MM.1S (cell line): ENCODE data around the gene ASB10.

Source experiments
- DNase-seq: peaks from one replicate; pipeline ENCODE4 v3.0.0-alpha.2; 2015
- H2AFZ ChIP-seq: fragments of 300-600 bp; sonication (generic); 2 replicates; pipeline ENCODE4 v1.6.0; 2016; ENCODE audit warnings: antibody characterized with exemption, low read length
- H3F3A ChIP-seq: fragments of 300-600 bp; sonication (generic); 2 replicates; pipeline ENCODE4 v1.6.1; 2016; ENCODE audit warnings: mild to moderate bottlenecking, antibody characterized with exemption, low read length, moderate library complexity, mixed read lengths; ENCODE audit not compliant: insufficient read depth
- H3K27ac ChIP-seq: fragments of 300-600 bp; sonication (generic); 2 replicates; pipeline ENCODE4 v1.5.1; 2016; ENCODE audit warnings: mild to moderate bottlenecking, low read length
- H3K27me3 ChIP-seq: fragments of 300-600 bp; sonication (generic); replicated peaks from 2 replicates; pipeline ENCODE4 v1.6.0; 2016; ENCODE audit warnings: low read length; ENCODE audit not compliant: insufficient read depth
- H3K36me3 ChIP-seq: fragments of 300-600 bp; sonication (generic); replicated peaks from 2 replicates; pipeline ENCODE4 v1.6.1; 2016; ENCODE audit warnings: mild to moderate bottlenecking, low read length, mixed read lengths; ENCODE audit not compliant: insufficient read depth
- H3K4me1 ChIP-seq: fragments of 300-600 bp; sonication (generic); 2 replicates; pipeline ENCODE4 v1.6.1; 2016; ENCODE audit warnings: low read length, mixed read lengths
- H3K4me2 ChIP-seq: fragments of 300-600 bp; sonication (generic); 2 replicates; pipeline ENCODE4 v1.6.0; 2016; ENCODE audit warnings: low read depth, low read length
- H3K4me3 ChIP-seq: fragments of 300-600 bp; sonication (generic); 2 replicates; pipeline ENCODE4 v1.5.1; 2016; ENCODE audit warnings: low read length, mixed read lengths
- H3K79me2 ChIP-seq: fragments of 300-600 bp; sonication (generic); 2 replicates; pipeline ENCODE4 v1.6.1; 2016; ENCODE audit warnings: mixed run types, low read length, mixed read lengths
- H3K9ac ChIP-seq: fragments of 300-600 bp; sonication (generic); 2 replicates; pipeline ENCODE4 v1.6.1; 2016; ENCODE audit warnings: low read length, mixed read lengths
- H3K9me2 ChIP-seq: fragments of 300-600 bp; sonication (generic); replicated peaks from 2 replicates; pipeline ENCODE4 v1.6.1; 2016; ENCODE audit warnings: mild to moderate bottlenecking, low read length, mixed read lengths; ENCODE audit not compliant: insufficient read depth
- H3K9me3 ChIP-seq: fragments of 300-600 bp; sonication (generic); replicated peaks from 2 replicates; pipeline ENCODE4 v1.6.1; 2016; ENCODE audit warnings: mild to moderate bottlenecking, low read length, mixed read lengths; ENCODE audit not compliant: insufficient read depth
- H4K20me1 ChIP-seq: fragments of 300-600 bp; sonication (generic); 2 replicates; pipeline ENCODE4 v1.6.1; 2016; ENCODE audit warnings: mild to moderate bottlenecking, low read length, moderate library complexity, mixed read lengths; ENCODE audit not compliant: insufficient read depth
- EZH2 ChIP-seq: fragments of 300-600 bp; sonication (generic); optimal IDR thresholded peaks from 2 replicates; pipeline ENCODE3; 2017; ENCODE audit warnings: low read depth, mild to moderate bottlenecking, antibody characterized with exemption, low read length, mixed read lengths
- EZH2phosphoT487 ChIP-seq: fragments of 300-600 bp; sonication (generic); IDR thresholded peaks from 2 replicates; pipeline ENCODE4 v1.6.1; 2018; ENCODE audit warnings: antibody characterized with exemption, low read length
- TF ChIP-seq, protein P1 (sequence below): fragments of 300-600 bp; sonication (generic); IDR thresholded peaks from 2 replicates; pipeline ENCODE4 v1.5.1; 2016; ENCODE audit warnings: antibody characterized with exemption, low read length, mixed read lengths

The ASB10 gene

GRCh38 chr7:151141855-151142685 lies 45.0 kb downstream of the ASB10 start:
- Histone ChIP-seq H3K36me3 (no peaks in the 10 kb centered on the region), H3K27ac (no peak overlapping the region)

DNA sequence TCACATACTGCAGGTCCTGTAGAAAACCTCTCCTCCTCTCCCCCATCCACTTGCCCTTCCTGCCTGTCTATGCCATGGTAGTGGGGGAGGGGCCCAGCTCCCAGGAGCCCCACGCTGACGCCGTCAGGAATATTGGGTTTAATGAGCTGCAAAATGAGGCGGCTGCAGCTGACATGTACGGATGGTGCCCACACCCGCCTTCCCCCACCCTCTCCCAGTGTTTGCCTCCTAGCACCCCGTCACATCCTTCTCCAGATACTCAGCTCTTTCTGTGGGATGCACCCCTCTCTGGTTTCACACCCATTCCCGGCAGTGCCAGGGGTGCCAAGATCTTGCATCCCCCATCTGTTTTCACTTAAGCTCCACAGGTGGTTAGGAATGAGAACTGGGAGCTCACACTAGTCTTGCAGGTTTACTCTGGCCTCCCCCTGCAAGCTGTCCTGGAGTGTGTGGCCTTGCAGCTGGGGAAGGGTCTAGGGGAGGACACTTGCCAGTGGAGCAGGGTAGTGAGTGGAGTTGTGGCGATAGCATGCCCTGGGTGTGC lies 45.7 kb downstream of the ASB10 start:
- no peak overlapping the region for H2AFZ ChIP-seq
- H3K4me1 ChIP-seq = no peaks in the 10 kb centered on the region
- no peaks in the 10 kb centered on the region for H3K36me3 ChIP-seq
- H3K79me2 ChIP-seq = no peaks in the 10 kb centered on the region
- no peak for DNase-seq
- no peak overlapping the region for H3K4me2 ChIP-seq
- no peak overlapping the region for H3K9ac ChIP-seq
- H3K4me3 ChIP-seq = no peak overlapping the region
- H3K27ac ChIP-seq = no peak overlapping the region
- H3K9me2 ChIP-seq = no peaks in the 10 kb centered on the region
- H3F3A ChIP-seq = no peaks in the 10 kb centered on the region
- no peaks in the 10 kb centered on the region for H3K9me3 ChIP-seq
- H3K27me3 ChIP-seq = no peaks in the 10 kb centered on the region
- TF ChIP-seq EZH2phosphoT487 = no peak
- TF ChIP-seq, protein P1, sequence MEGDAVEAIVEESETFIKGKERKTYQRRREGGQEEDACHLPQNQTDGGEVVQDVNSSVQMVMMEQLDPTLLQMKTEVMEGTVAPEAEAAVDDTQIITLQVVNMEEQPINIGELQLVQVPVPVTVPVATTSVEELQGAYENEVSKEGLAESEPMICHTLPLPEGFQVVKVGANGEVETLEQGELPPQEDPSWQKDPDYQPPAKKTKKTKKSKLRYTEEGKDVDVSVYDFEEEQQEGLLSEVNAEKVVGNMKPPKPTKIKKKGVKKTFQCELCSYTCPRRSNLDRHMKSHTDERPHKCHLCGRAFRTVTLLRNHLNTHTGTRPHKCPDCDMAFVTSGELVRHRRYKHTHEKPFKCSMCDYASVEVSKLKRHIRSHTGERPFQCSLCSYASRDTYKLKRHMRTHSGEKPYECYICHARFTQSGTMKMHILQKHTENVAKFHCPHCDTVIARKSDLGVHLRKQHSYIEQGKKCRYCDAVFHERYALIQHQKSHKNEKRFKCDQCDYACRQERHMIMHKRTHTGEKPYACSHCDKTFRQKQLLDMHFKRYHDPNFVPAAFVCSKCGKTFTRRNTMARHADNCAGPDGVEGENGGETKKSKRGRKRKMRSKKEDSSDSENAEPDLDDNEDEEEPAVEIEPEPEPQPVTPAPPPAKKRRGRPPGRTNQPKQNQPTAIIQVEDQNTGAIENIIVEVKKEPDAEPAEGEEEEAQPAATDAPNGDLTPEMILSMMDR = no peak
- no peak for TF ChIP-seq EZH2
- no peaks in the 10 kb centered on the region for H4K20me1 ChIP-seq

More at GRCh38 chr7:151141855-151142685, 45.0 kb downstream of the ASB10 start:
- no peak overlapping the region for H2AFZ ChIP-seq
- TF ChIP-seq EZH2 (no peak), EZH2phosphoT487 (no peak)
- TF ChIP-seq, protein P1 = no peak
- H3K9me3 ChIP-seq = no peaks in the 10 kb centered on the region
- H3F3A ChIP-seq = no peaks in the 10 kb centered on the region
- no peaks in the 10 kb centered on the region for H3K79me2 ChIP-seq
- no peak overlapping the region for H3K9ac ChIP-seq
- no peaks in the 10 kb centered on the region for H3K9me2 ChIP-seq
- no peak overlapping the region for H3K4me3 ChIP-seq
- no peak overlapping the region for H3K4me2 ChIP-seq
- no peaks in the 10 kb centered on the region for H3K4me1 ChIP-seq
- no peaks in the 10 kb centered on the region for H3K27me3 ChIP-seq
- no peak for DNase-seq
- H4K20me1 ChIP-seq = no peaks in the 10 kb centered on the region

GRCh38 chr7:151140826-151141225 lies 46.2 kb downstream of the ASB10 start:
- H4K20me1 ChIP-seq = no peaks in the 10 kb centered on the region
- no peaks in the 10 kb centered on the region for H3K9me3 ChIP-seq
- H3K4me2 ChIP-seq = no peak overlapping the region
- H3K27ac ChIP-seq = no peak overlapping the region
- DNase-seq = no peak
- no peaks in the 10 kb centered on the region for H3F3A ChIP-seq
- no peak overlapping the region for H2AFZ ChIP-seq
- H3K4me3 ChIP-seq = no peak overlapping the region
- H3K36me3 ChIP-seq = no peaks in the 10 kb centered on the region
- no peaks in the 10 kb centered on the region for H3K27me3 ChIP-seq
- no peaks in the 10 kb centered on the region for H3K9me2 ChIP-seq
- no peaks in the 10 kb centered on the region for H3K79me2 ChIP-seq
- no peak overlapping the region for H3K9ac ChIP-seq
- H3K4me1 ChIP-seq = no peaks in the 10 kb centered on the region
- TF ChIP-seq EZH2phosphoT487 = no peak
- no peak for TF ChIP-seq EZH2
- TF ChIP-seq, protein P1 = no peak
